Measurements from ENCODE around the gene C1QL4.
"Not testable (repeated sequence)": the region's sequence is repeated elsewhere in the genome, so short reads cannot be mapped to it uniquely, and the experiment has no call there.

The C1QL4 gene

DNA sequence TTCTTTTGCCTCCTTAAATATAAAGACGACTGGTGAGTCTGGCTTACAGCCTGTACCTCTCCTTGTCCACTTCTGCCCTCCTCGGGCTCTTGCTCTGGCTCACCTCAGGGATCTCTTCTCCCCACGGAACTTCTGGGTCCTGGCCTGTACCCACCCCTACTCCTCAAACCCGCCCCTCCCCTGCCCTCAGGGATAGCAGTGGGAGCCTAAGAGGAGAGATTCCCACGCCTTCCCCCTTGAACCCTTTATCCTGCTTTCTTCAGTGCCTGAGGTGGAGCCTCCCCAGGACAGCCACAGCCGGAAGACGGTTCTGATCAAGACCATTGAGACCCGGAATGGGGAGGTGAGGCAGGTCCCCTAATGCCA lies 39.3 kb downstream of the C1QL4 start:
- DNase-seq, result no peak

DNA sequence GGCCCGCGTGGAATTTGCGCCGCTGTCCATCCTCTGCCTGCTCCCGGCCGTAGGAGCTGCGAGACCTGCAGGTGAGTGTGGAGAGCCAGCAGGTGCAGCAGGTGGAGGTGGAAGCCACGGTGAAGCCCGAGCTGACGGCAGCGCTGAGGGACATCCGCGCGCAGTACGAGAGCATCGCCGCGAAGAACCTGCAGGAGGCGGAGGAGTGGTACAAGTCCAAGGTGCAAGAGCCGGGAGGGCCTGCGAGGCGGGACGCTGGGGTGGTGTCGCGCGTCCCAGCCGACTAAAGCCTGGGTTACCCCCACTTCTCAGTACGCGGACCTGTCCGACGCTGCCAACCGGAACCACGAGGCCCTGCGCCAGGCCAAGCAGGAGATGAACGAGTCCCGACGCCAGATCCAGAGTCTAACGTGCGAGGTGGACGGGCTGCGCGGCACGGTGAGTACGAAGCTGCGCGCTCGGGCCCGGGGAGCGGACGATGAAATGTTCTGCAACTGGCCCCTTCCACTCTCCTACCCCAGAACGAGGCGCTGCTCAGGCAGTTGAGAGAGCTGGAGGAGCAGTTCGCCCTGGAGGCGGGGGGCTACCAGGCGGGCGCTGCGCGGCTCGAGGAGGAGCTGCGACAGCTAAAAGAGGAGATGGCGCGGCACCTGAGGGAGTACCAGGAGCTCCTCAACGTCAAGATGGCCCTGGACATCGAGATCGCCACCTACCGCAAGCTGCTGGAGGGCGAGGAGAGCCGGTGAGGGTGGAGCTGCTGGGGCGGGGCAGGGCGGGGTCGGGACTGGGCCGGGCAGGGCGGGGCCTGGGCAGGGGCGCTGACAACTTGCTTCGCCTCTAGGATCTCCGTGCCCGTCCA lies 39.9 kb downstream of the C1QL4 start:
- DNase-seq, result no peak

DNA sequence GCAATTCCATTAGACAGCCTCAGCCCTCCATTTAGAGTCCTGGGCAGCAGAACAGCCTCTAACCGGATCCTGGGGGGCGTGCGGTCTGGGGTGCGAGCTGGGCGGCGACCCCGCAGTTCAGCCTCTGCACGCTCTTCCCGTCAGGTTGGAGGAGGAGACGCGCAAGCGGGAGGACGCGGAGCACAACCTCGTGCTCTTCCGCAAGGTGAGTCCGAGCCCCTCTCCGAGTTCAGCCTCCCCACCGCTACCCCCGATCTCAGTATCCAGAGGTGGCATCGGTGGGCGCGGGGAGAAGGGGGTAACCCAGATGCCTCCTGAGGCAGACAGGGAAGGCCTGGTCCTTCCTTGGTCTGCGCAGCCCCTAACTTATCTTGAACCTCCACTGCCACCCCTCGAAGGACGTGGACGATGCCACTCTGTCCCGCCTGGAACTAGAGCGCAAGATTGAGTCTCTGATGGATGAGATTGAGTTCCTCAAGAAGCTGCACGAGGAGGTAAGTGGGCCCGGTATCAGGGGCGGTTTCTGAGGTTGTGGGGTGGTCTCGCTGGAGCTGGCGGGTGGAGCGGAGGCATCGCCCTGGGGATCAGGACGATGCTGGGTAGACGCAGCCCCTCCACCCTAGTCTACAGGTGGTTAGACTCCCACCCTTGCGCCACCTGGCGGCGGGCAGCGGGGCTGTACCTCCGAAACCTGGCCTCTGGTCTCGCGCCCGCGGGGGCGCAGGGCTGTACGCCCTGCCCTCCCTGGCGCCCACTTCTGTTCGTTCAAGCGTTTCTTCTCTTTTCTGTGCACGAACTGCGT lies 40.8 kb downstream of the C1QL4 start:
- no peak for DNase-seq

DNA sequence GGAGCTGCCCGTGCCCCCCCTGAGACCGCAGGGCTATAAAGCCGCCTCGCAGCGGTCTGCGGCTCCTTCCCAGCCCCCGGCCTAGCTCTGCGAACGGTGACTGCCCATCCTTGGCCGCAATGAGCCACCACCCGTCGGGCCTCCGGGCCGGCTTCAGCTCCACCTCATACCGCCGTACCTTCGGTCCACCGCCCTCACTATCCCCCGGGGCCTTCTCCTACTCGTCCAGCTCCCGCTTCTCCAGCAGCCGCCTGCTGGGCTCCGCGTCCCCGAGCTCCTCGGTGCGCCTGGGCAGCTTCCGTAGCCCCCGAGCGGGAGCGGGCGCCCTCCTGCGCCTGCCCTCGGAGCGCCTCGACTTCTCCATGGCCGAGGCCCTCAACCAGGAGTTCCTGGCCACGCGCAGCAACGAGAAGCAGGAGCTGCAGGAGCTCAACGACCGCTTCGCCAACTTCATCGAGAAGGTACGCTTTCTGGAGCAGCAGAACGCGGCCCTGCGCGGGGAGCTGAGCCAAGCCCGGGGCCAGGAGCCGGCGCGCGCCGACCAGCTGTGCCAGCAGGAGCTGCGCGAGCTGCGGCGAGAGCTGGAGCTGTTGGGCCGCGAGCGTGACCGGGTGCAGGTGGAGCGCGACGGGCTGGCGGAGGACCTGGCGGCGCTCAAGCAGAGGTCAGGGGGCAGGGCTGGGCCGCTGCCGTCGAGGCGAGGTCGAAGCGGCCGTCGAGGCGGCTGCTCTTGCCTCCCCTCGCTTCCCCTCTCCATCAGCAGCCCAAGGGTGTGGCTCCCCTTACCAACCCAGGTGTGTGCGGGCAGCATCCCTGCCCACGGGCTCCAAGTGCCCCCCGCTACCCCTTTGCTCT lies 41.7 kb downstream of the C1QL4 start, which contains the start of gene PRPH:
Gene PRPH (plus strand): TSS at position 66 of the 855 bp plus-strand sequence. CDS start 54 bp downstream, at position 120.
- no peak for DNase-seq

DNA sequence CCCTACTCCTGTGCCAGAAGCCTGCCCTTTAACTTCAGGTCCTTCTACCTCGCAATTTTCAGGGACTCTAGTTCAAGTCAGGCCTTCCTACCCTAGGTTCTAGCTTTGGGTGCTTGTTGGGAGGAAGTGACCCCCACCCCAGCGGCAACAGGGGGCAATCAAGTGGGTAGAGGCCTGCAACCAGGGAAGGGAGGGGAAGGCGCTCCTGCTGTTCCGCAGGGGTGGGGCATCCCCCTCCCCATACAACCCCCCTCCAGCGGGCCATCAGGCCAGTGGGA lies 42.2 kb downstream of the C1QL4 start:
- no peak for DNase-seq

DNA sequence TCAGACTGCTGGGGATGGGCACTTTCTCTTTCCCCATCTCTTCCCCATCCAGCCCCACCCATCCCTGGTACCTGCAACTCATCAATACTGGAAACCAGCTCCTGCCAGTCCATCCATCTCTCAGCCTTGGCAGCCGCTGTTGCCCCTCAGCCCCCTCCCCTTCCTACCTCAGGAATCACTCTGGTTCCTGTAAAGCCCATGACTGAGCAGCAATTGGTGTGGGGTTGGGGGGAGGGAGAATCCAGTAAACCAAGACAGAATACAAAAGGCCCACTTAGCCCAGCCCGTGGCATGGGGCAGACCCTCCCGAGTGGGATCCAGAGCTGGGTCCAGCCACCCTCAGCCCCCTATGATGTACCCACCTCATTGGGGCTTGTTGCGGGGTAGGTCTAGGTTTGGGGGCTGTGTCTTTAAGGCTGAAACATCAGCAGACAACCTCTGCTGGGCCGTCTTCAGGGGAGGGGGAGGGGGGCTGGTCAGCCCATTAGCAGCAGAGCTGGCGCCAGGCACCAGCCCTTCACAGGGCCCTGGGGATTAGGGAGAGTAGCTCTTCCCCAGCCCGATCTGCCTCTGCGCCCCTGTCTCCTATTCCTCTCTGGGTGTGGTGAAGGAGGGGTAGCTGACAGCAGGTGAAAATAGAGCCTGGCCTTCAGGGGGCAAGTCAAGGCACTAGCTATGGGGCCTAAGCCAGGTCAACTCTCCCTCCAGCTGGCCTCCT lies 42.7 kb downstream of the C1QL4 start:
- peak in 1 of 2 experiments; percentile 36 for DNase-seq

DNA sequence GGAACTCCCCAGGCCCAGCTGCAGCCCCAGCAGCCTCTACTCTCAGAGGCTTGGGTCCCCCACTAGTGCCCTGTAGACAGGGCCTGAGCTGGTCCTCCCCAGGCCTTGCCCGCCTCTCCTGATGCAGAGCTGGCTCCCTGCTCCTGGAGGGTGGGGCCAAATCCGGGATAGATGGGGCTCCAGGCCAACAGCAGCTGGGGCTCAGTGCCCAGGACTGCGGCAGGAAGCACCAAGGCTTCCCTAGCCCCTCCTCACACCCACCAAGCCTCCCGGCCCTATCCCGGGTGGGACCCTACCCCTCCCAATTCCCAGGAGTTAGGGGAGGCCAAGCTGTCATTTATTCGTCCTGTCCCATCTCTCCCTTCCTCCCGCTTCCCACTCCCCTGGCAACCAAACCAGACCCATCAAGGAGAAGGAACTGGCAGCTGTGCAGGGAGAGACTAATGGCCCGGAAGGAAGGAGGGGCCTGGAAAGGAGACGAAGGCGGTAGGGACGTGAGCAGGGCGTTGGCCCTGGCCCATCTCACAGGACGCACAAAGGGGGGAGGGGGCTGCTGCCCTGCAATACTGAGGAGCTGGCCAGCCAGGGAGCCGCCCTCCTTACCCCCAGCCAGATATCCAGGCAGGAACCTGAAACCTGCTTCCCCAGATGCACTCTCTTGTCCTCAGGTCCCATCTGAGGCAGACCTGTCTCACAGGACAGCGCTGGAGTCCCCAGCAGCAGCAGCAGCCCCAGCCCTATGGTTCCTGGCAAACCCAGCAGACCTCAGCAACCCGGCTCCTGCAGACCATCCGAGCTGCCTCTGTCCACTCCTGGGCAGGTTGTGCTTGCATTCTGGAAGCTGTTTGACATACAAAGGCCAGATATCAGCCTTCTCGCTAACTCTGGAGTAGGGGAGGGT lies 43.7 kb downstream of the C1QL4 start:
- peak; percentile 97 to 99 for DNase-seq

DNA sequence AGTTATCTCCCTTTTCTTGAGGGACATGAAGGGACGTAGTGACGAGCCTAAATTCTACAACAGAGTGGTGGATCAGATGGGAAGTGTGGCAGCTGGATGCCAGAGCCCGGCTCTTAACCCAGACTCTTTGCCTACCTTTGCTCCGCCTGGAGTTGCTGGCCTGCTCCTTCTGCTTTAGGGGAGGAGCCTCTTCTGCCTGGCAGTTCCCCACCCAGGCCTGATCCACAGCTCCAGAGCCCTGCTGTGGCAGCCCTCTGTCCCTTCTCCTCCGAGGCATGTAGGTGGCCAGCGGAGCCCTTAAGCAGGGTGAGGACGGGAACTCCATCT lies 44.3 kb downstream of the C1QL4 start:
- DNase-seq, result peak in 1 of 2 experiments; percentile 88

DNA sequence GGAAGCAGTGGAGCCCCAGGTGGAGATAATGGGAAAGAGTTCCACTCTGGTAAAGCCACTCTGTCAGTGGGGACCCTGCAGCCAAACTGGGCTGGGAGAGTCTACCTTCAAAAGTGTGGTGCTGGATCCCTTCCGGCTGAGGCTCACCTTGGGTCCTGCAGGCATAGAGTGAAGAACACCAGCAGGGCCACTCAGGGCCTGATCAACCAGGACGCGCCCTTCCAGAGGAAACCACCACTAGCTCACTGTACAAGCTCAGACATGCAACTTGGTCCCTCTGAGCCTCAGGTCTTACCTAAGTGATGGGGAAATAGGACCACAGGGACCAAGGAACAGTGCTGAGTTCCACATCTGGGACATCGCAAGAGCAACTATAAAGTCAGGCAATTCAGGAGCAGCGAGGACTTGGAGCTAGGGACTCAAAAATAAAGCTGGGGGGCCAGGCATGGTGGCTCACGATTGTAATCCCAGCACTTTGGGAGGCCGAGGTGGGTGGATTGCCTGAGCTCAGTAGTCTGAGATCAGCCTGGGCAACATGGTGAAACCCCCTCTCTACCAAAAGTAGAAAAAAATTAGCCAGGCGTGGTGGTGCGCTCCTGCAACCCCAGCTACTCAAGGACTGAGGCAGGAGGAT lies 47.9 kb downstream of the C1QL4 start:
- DNase-seq, result no peak

DNA sequence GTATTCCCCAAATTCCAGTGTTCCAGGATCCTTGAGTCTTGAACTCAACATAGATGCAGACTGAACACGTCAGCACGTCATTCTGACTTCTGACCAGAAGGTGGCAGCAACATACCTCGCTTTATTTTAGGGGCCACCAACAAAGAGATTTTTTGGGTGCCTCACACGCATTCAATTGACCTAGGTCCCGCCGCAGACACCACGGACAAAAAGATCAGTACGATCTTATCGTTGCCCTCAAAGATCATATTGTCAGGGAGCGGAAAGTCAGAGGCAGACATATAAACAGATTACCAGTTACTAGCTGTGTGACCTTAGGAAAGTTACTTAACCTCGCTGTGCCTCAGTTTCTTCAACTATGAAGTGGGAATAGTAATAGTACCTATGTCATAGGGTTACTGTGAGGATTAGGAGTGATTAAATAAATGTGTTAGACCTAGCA lies 48.6 kb downstream of the C1QL4 start:
- peak; percentile 48 to 61 for DNase-seq

DNA sequence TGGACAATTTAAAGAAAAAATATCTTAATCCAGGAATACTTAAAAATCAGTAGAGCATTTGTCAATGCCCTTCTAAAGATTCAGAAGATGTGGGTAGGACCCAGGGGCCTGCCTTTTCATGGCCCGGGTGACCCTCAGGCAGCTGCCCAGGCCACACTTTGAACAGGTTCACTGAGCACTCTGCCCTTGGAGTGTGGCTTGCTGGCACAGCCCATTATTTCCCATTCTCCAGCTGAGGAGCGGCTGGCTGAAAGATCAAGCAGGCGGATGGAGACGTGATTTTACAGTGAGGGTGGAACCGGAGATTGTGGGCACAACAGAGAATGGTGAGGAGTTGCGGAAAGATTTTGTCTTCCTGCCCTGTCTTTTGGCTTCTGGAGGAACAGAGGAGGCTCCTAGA lies 49.1 kb downstream of the C1QL4 start:
- no peak for DNase-seq

DNA sequence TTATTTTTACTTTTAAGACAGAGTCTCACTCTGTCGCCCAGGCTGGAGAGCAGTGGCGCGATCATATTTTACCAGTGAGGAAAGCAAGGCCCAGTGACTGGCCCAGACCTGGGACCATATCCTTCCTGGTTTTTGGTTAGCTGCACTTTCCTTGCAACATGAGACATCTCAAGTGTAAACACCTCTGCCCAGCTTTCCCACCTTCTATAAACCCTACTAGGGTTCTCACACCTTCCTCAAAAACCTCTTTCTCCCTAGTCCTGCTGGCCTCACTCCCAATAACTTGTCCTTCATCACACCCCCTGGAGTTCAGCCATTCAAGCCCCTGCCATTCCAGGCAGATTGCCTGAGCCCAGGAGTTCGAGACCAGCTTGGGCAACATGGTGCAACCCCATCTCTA lies 52.3 kb downstream of the C1QL4 start:
- DNase-seq, result no peak

DNA sequence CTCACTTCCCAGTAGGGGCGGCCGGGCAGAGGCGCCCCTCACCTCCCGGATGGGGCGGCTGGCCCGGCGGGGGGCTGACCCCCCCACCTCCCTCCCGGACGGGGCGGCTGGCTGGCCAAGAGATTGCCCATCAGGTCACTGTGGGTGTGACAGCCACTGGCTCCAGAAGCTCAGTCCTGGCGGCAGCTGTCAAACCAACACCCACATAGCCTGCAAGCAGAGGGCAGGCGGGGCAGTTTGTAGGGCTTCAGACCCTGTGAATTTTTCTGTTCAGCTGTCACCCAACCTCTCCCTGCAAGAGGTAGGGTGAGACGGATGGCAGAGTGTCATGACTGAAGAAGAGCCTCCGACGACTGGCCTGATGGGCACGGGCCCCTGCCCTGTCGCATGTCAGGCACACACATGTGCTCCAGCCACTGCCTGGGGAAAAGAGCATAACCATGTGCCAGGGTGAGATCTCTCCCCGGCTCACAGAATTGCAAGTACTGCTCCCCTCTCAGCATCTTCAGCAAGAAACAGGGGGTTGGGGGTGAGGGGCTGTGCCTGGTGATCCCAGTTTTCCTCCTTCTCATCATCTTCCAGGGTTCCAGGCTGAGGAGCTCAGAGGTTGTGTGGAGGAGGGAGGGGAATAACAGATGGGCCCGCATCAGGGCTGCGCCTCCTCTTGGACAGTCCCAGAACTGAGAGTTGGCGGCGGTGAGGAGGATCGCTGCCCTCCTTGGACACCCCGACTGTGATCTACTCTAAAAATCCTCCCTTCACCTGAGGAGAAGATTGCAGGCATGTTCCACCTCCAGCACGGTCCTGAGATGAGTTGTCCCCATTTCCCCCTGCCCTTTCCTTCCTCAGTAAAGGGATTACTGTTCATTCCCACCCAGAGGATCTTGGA lies 53.2 kb downstream of the C1QL4 start:
- no peak for DNase-seq

DNA sequence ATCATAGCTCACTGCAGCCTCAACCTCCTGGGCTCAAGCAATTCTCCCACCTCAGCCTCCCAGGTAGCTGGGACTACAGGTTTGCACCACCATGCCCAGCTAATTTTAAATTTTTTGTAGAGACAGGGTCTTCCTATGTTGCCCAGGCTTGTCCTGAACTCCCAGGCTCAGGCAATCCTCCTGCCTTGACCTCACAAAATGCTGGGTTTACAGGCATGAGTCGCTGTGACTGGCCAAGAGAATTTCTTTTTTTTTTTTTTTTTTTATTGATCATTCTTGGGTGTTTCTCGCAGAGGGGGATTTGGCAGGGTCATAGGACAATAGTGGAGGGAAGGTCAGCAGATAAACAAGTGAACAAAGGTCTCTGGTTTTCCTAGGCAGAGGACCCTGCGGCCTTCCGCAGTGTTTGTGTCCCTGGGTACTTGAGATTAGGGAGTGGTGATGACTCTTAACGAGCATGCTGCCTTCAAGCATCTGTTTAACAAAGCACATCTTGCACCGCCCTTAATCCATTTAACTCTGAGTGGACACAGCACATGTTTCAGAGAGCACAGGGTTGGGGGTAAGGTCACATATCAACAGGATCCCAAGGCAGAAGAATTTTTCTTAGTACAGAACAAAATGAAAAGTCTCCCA lies 54.1 kb downstream of the C1QL4 start:
- DNase-seq, result not testable (repeated sequence)

All from NCI-H446 (cell line).